HEK293 (cell line): ENCODE results near the gene PSG2.
"Not testable (repeated sequence)": the region's sequence is repeated elsewhere in the genome, so short reads cannot be mapped to it uniquely, and the experiment has no call there.

Experiments used
- REPIN1 ChIP-seq: fragments of 450-650 bp; formaldehyde crosslinking; IDR thresholded peaks from 2 replicates; pipeline ENCODE4 v1.5.1; 2017; ENCODE audit warnings: missing biosample characterization, missing genetic modification characterization, low read depth
- ZNF302 ChIP-seq: fragments of 450-650 bp; formaldehyde crosslinking; IDR thresholded peaks from 2 replicates; pipeline ENCODE4 v1.5.1; 2016; ENCODE audit warnings: missing biosample characterization, missing genetic modification characterization, low read depth
- ZNF335 ChIP-seq: fragments of 450-650 bp; formaldehyde crosslinking; conservative IDR thresholded peaks from 2 replicates; pipeline ENCODE4 v1.5.1; 2016; ENCODE audit warnings: missing biosample characterization, missing genetic modification characterization
- ZNF416 ChIP-seq: fragments of 450-650 bp; formaldehyde crosslinking; IDR thresholded peaks from 2 replicates; pipeline ENCODE4 v1.5.1; 2016; ENCODE audit warnings: missing biosample characterization, missing genetic modification characterization
- TF ChIP-seq, protein P1 (sequence below): fragments of 450-650 bp; formaldehyde crosslinking; IDR thresholded peaks from 2 replicates; pipeline ENCODE4 v1.5.1; 2016; ENCODE audit warnings: missing biosample characterization, missing genetic modification characterization
- TF ChIP-seq, protein P2 (sequence below): fragments of 450-650 bp; formaldehyde crosslinking; IDR thresholded peaks from 2 replicates; pipeline ENCODE4 v1.5.1; 2016; ENCODE audit warnings: missing biosample characterization, missing genetic modification characterization

DNA sequence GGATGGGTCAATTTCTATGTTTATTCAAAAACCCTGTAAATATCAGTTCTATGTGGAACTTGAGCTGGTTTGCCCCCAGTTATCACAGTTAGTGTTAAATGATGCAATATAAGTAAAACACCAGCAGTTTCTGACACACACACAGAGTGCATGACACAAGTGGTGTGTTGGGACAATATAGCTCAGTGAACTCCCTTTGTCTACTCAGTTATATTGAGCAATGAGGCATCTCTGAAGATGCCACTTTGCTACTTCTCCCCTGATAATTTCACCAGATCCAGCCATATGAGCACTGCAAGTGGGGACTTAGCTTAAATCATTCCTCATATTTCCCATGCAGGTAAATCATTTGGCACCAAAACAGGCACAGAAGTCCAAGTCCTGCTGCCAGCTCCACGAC lies 33.0 kb upstream of the PSG2 start:
- TF ChIP-seq, protein P1, sequence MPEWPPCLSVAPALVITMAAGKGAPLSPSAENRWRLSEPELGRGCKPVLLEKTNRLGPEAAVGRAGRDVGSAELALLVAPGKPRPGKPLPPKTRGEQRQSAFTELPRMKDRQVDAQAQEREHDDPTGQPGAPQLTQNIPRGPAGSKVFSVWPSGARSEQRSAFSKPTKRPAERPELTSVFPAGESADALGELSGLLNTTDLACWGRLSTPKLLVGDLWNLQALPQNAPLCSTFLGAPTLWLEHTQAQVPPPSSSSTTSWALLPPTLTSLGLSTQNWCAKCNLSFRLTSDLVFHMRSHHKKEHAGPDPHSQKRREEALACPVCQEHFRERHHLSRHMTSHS (tag by site-specific recombination): not testable (repeated sequence)
- TF ChIP-seq REPIN1; ZNF335 (tag by site-specific recombination); ZNF302; ZNF416 (tag by site-specific recombination): not testable (repeated sequence)
- TF ChIP-seq, protein P2, sequence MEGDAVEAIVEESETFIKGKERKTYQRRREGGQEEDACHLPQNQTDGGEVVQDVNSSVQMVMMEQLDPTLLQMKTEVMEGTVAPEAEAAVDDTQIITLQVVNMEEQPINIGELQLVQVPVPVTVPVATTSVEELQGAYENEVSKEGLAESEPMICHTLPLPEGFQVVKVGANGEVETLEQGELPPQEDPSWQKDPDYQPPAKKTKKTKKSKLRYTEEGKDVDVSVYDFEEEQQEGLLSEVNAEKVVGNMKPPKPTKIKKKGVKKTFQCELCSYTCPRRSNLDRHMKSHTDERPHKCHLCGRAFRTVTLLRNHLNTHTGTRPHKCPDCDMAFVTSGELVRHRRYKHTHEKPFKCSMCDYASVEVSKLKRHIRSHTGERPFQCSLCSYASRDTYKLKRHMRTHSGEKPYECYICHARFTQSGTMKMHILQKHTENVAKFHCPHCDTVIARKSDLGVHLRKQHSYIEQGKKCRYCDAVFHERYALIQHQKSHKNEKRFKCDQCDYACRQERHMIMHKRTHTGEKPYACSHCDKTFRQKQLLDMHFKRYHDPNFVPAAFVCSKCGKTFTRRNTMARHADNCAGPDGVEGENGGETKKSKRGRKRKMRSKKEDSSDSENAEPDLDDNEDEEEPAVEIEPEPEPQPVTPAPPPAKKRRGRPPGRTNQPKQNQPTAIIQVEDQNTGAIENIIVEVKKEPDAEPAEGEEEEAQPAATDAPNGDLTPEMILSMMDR (tag by site-specific recombination): not testable (repeated sequence)
